NCI-H2196 (cell line): ENCODE results near the gene CNOT3.
"Not testable (repeated sequence)": the region's sequence is repeated elsewhere in the genome, so short reads cannot be mapped to it uniquely, and the experiment has no call there.

ENCODE experiments used
- DNase-seq: peaks from one replicate; lab custom pipeline; 2025; ENCODE audit not compliant: unreplicated experiment; lab: John Stamatoyannopoulos, UW

Gene CNOT3

DNA sequence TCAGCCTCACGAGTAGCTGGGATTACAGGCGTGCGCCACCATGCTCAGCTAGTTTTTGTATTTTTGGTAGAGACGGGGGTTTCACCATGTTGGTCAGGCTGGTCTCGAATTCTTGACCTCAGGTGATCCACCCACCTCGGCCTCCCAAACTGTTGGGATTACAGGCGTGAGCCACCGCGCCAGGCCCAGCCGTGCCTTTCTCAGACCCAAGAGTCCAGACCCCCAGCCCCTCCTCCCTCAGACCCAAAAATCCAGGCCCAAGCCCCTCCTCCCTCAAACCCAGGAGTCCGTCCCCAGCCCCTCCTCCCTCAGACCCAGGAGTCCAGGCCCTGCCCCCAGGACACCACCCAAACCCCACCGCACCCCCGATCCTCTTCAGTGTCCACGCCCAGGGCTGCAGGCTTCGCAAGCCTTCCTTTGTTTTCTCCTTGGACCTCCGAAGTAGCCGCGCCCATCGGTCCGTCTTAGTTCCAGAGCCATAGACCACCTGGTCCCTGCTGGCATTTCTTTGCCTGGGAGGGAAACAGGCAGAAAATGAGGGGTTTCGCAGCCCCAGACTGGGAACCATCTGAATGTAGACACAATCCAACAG lies 31.7 kb downstream of the CNOT3 start:
- DNase-seq, result no peak

DNA sequence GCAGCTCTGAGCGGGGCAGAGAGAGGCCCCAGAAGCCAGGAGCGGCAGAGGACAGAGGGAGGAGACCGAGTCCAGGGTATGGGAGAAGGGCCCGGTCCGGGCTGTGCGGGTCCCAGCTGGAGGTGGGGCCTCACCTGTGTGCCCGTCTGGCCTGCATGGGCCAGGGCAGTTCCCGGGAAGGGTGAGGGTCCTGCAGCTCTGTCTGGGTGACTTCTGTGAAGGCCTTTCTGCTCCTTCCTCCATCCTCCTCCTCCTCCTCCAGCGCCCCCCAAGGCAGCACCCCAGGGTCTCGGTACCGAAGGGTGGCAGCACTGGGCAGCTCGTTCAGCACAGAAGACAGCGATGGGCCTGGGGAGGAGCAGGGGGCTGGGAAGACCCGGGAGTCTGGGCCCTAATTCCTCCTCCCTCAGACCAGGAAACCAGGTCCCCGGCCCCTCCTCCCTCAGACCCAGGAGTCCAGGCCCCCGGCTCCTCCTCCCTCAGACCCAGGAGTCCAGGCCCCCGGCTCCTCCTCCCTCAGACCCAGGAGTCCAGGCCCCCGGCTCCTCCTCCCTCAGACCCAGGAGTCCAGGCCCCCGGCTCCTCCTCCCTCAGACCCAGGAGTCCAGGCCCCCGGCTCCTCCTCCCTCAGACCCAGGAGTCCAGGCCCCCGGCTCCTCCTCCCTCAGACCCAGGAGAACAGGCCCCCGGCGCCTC lies 34.3 kb downstream of the CNOT3 start:
- not testable (repeated sequence) for DNase-seq

DNA sequence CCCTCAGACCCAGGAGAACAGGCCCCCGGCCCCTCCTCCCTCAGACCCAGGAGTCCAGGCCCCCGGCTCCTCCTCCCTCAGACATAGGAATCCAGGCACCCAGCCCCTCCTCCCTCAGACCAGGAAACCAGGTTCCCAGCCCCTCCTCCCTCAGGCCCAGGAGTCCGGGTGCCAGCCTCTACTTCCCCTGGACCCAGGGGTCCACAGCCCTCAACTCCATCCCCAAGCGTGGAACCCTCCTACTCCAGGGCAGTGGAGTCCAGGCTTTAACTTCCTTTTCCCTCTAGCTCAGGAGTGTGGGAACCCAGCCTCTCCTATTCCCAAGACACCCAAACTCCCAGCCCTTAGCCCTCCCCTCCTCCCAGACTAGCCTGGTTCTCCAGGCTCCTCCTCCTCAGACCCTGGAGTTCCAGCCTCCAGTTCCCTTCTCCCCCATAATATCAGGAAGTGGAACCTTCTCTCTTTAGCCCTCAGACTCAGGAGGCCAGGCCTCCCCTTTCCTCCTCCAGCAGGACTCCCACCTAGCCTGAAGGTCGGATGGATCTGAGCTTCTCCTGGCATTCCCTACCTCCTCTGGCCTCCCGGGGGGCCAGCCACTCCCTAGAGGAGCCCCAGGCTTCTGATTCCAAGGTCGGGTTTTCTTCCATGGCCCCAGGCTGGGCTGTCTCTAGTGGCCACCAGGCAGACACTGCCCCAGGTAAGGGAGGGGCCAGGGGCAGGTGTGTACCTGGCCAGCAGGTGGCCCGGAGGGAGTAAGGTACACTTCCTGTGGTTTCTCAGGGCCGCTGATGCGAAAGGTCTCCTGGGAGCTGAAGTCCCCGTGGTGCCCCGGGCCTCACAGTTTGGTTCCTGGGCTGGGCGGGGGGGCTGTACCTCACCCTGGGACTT lies 35.2 kb downstream of the CNOT3 start, which contains the start of gene TMC4:
TSS of gene TMC4 (minus strand) at position 690 of the 888 bp plus-strand sequence. CDS start at position 647, 43 bp downstream.
- peak; percentile 76 for DNase-seq

DNA sequence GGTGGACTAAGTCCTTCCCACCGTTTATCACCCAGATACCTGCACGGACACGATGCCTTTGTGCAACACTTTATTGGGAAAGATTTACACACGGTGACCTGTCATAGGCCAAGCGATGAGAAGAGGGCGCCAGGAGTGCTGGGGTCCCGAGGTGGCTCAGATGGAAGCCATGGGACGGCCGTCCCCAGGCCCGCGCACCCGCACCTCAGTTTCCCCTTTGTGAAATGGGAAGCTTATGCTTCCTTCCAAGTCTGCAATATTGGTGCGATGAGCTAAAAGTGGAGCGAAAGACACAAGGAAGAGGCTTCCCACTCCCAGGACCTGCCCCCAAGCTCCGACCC lies 35.8 kb downstream of the CNOT3 start:
- no peak for DNase-seq

DNA sequence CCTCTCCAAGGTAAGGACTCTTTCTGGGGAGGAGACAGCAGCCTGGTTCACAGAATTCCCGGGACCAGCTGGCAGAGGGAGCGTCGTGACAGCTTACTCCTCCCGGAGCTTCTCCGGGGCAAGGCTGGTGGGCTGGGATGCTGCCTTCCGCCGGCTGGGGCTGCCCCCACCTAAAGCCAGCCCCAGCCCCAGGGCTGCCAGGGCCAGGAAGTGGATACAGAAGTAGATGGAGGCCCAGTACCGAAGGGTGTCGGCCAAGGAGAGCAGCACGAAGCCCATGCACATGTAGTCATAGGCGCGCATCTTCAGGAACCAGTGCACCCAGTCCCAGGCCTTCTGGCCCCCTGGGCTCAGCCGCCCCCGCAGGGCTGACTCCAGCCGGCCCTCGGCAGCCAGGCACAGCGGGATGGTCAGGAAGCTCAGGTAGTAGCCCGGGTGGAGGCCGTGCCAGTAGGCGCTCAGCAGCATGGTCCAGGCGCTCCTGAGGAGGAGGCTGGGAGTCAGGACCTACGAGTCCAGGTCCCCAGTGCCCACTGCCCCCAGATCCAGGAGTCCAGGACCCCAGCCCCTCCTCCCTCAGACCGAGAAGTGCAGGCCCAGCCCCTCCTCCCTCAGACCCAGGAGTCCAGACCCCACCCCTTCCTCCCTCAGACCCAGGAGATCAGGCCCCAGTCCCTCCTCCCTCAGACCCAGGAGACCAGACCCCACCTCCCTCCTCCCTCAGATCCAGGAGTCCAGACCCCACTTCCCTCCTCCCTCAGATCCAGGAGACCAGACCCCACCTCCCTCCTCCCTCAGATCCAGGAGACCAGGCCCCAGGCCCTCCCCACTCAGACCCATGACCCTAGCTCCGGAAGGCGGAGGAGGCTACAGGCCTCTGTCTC lies 36.6 kb downstream of the CNOT3 start:
- DNase-seq, result no peak

DNA sequence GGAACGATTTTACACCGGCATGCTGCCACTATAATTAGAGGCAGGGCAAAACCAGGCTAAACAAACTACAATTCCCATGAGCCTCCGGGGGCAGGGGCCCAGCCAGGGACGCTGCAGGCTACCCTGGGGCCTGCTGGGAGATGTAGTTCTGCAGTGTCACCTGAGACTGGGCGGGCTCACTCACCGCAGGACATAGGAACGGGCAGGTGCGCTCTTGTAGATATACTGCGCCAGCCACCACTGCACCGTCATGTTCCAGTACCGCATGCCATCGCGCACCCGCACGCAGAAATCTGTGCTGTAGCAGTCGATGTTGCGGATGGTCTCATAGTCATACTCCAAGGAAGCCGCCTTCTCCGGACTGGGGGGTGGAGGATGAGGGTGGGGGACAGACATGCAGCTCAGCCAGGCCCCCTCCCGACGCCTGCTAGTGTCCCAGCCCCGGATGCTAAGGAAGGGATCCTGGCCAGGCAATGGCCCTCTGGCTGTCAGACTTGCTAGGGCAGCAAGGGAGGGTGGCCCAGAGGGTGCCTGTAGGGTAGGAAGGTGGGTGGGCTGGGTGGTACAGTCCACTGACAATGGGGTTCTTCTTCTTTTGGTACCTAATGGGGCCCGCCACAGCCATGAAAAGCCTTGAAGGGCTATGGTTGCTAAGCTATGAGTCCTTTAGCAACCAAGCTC lies 41.2 kb downstream of the CNOT3 start:
- peak; percentile 62 for DNase-seq

DNA sequence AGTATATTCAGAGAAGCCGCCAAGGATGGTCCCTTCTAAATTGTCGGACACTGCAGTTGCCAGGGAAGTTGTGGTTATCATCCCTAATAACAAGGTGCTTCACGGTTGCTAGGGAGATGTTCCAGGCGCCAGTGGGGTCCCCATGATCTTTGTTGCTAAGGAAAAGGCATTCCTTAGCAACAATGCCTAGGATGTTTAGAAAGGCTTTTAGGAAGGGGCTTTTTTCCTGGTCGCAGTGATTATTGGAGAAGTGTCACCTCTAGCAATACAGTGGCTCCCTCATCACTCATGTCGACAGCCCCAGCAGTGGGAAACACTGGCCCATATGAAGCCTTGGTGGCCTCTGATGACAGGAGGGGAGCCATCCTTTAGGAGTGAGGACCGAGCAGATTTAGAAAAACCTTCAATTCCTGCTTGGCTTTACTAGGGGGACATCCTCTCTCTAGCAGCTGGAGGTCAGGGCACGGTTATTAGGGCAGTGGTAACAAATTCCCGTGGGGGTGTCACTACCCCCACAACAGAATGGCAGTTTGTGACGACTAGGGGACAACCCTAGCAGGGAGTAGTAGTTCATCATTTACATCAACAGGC lies 41.8 kb downstream of the CNOT3 start:
- DNase-seq, result no peak

DNA sequence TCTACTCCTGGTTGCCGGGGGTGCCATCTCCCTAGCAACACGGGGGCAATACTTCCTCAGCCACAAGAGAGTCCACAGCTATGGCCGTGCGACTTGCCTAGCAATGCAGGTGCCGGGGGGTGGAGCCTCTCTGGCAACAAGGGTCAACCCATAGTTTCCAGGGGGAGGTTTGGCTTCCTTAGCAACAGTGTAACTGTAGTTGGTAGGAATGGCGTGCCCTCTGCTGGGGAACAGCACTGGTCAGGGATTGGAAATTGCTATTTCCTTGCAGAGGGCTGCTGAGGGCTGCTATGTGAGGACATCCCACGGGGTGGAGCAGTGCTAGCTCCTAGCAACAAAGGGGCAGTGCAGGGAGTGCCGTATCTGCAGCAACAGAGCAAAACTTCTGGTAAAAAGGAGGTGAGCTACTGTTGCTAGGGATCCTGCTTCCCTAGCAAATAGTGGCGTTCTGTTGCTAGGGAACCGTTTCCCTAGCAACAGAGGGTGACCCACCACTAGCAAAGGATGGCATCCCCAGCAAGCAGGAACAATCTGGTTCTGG lies 42.4 kb downstream of the CNOT3 start:
- DNase-seq, result peak; percentile 96

DNA sequence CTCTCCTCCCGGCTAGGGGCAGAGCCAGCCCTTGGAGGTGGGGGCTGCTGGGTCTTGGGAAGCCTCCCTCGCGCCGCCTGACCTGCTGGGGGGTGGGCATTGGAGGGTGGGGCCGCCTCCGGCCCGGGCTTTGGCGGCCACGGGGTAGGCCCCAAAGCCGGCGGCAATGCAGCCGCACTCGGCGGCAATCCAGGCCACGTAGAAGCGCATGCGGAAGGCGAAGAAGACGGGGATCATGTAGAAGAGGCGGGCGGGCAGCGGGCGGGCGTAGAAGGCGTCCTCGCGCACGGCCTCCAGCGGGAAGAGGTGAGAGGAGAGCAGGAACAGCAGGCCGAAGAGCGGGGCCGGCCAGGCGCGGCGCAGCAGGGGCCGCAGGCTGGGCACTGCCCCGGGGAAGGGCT lies 43.1 kb downstream of the CNOT3 start:
- no peak for DNase-seq

DNA sequence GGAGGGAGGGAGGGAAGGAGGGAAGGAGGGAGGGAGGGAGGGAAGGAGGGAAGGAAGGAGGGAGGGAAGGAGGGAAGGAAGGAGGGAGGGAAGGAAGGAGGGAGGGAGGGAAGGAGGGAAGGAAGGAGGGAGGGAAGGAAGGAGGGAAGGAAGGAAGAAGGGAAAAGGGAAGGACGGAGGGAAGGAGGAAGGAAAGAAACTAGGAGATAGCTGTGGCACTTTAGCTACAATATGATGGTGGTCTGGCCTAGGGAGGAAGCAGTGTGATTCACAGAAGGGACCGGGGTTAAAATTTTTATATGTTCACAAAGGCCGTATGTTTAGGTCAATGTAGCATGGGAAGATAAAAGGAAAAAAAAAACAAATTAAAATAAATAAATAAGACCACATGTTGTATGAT lies 44.3 kb downstream of the CNOT3 start:
- not testable (repeated sequence) for DNase-seq

DNA sequence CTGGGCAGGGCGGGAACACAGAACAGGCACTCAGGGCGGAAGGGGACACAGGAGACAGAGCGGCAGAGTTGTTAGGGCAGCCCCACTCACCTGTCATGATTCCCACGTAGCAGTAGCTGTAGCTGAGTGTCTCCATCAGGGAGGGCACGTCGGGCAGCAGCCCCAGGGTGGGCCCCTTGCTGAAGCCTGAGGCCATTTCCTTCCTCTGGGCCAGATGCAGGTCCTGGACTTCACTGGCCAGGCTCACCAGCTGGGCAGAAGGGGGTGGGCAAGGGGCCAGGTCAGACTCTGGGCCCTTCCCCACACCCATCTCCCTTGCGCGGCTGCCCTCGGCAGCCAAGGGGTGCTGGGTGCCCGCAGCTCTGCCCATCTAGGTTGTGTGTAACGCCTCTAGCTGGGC lies 45.9 kb downstream of the CNOT3 start:
- DNase-seq, result no peak

DNA sequence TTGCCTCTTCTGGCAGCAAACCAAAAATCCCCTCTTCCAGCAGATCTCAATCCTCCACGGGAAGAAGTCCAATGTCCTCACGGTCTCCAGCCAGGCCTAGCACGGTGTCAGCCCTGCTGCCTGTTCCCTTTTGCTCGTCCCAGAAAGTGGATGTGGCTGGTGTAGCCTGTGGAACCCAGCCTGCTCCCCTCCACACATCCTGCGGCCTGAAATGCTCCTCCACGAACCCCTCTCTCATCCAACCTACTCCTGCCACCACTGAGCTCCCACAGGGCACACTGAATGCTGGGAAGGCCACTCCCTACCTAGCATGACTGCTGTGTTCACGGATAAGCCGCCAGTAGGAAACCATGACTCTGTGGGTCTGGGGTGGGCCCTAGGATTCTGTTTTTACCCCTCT lies 48.8 kb downstream of the CNOT3 start:
- no peak for DNase-seq

DNA sequence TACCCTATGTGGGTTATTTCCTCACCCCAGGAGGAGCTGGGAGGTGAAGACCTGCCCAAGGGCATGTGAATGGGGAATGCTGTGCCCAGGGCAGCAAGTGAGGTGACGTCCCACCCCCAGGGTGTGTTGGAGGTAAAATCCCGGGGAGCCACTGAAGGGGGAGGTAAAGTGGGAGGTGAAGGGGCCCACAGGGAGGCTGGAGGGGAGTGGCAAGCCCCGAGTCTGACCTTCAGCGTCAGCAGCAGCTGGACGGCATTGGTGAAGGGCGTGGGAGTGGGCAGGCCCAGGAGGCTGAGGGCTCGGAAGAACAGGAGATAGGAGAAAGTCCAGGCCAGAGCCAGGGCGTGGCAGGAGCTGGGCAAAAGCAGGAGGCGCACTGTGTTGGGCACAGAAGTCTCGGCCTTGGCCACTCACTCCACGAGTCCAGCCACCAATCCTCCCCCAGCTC lies 49.4 kb downstream of the CNOT3 start:
- DNase-seq, result no peak

DNA sequence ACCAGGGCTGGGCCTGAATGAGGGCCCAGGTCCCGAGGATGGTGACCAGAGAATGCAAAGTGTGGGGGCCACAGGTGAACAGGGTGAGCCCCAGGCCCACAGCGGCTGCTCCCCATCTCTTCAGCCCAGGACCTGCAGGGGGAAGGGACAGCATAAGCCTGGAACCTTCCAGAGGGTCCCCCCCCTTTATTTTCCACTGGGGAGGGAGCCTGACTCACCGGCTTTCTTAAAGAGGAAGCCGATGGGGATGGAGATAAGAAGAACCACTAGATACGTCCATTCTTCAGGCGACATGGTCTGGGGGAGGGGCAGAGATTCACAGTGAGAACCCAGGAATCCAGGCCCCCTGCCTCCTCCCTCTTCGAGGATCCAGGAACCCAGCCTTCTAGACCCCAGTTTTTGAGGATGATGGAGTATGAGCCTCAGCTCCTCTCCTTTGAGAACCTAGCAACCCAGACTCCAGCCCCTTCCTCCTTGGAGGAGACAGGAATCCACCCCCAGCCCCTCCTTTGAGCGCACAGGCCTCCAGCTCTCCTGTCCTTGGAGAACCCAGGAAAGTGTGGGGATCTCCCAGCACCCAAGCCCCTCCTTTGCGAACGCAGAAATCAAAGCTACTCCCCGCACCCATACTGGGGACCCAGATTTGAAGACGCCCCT lies 50.8 kb downstream of the CNOT3 start:
- DNase-seq, result no peak

DNA sequence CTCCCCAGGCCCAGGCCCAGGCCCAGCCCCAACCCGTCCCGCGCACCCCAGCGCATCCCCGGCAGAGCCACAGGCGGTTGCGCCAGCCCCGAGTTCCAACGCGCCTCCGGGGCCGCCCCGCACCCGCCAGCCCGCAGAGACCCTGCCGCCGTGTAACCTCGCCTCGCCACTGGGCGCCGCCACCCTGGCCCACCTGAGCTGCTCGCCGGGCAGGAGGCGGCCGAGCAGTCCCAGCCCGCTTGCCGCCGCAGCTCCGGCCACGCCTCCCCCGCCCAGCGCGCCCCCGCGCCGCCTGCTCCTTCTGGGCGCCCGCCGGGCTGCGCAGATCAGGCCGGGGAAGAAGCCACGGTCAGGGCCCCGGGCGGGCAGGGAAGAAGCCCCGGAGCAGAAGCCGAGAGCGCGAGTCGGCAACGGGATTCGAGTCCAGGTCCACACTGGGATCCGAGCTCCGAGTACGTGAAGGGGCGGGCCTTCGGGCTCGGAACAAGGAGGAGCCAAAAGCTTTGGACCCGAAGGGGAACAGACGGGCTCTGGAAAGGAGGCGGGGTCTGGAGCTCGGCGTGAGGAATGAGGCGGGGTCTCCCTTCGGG lies 51.7 kb downstream of the CNOT3 start, which contains the start of gene MBOAT7:
TSS of gene MBOAT7 (minus strand) at position 436 of the 590 bp plus-strand sequence. CDS start 1,072 bp downstream, outside the sequence.
- no peak for DNase-seq

DNA sequence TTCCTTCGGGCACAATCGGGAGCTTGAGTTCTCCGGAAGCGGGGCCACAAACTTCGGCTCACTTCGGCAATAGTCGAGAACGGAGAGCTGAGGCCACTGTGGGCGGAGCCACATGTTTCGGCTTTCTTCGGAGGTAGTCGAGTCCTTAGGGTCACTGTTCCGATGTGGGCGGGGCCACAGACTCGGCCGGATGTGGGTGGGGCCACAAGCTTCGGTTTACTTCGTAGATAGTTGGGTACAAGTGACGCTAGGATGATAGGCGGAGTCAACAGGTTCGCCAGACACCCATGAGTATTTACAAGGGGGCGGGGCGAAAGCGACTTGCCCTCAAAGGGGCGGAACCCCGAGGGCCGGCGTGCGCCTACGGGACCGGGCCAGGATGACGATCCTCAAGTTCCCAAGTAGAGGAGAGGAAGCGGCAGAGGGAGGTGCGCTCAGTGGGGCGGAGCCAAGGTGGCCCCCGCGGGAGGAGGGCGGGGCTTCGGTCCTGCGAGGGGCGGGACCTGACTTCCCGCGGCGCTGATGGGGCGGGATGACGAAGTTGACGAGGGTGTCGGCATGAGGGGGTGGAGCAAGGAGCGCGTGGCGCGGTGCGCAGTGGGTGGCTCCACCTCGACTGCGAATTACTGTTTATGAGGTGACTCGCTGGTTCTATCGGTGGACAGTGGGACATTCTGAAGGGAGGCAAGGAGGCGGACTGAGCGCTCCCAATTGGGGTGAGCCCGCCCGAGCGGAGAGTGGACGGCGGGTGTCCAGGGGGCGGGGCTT lies 52.4 kb downstream of the CNOT3 start:
- peak; percentile 100 for DNase-seq

DNA sequence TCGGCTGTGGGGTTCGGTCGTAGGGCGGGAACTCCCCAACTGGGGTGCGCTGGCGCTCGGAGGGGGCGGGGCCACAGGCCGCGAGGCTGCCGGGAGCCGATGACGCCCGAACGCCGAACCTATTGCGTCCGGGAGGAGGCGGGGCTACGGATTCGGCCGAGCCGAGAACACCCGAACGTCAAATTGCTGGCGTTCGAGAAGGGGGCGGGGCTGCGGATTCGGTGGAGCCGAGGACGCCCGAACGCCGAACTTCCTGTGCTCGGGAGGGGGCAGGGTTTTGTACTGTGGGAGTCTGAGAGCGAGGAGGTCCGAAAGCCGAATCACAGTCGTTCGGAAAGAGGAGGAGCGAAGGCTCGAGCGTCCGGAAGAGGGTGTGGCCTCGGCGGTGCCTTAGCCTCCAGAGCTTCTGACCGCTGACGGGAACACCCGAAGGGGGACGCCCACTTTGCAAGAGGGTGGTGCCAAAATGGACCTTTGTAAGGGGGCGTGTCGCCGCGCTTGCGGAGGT lies 53.0 kb downstream of the CNOT3 start:
- peak; percentile 99 for DNase-seq
